HL-60 (cell line): Measurements from ENCODE around the gene GPR62.

ENCODE experiments used
- GABPA ChIP-seq: IDR thresholded peaks from 2 replicates; pipeline ENCODE4 v1.6.1; 2012; ENCODE audit warnings: low read depth
- POLR2AphosphoS5 ChIP-seq: IDR thresholded peaks from 2 replicates; pipeline ENCODE4 v1.6.1; 2012; ENCODE audit warnings: low read depth
- TF ChIP-seq, protein P1 (sequence below): IDR thresholded peaks from one replicate; pipeline ENCODE4 v1.5.1; 2011; ENCODE audit warnings: low read length, control low read depth, inconsistent platforms; ENCODE audit not compliant: insufficient read depth
- TF ChIP-seq, protein P2 (sequence below): IDR thresholded peaks from 2 replicates; pipeline ENCODE4 v1.6.1; 2012; ENCODE audit warnings: low read depth; ENCODE audit not compliant: insufficient replicate concordance

DNA sequence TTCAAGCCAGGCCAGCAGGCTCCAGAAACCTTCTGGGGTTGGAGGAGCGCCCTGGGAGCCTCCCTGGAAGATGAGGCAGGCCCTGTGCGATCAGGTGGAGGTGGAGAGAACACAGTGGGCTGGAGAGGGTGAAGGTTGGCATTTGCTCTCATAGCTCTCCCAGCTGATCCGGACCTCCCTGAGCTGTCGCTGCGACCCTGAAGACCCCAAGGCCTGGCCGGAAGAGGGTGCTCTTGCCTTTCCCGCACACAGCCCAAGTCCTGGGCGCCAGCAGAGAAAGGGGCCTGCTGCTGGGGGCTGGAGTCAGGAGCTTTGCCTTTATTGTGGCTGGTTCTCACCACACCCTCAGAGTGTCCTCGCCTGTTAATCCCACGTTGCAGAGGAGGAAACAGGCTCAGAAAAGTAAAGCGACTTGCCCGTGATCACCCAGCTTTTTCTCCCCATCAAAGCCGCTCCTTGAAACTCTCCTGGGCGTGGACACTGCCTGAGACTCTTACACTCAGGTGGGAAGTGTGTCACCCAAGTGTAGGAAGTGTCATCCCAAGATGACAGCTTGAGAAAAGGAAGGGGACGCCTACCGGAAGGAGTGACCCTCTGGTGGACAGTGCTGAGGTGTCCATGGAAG is 49.1 kb downstream of the GPR62 start:
- TF ChIP-seq, protein P1, sequence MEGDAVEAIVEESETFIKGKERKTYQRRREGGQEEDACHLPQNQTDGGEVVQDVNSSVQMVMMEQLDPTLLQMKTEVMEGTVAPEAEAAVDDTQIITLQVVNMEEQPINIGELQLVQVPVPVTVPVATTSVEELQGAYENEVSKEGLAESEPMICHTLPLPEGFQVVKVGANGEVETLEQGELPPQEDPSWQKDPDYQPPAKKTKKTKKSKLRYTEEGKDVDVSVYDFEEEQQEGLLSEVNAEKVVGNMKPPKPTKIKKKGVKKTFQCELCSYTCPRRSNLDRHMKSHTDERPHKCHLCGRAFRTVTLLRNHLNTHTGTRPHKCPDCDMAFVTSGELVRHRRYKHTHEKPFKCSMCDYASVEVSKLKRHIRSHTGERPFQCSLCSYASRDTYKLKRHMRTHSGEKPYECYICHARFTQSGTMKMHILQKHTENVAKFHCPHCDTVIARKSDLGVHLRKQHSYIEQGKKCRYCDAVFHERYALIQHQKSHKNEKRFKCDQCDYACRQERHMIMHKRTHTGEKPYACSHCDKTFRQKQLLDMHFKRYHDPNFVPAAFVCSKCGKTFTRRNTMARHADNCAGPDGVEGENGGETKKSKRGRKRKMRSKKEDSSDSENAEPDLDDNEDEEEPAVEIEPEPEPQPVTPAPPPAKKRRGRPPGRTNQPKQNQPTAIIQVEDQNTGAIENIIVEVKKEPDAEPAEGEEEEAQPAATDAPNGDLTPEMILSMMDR, result no peak
- TF ChIP-seq POLR2AphosphoS5 (no peak), GABPA (no peak)
- TF ChIP-seq, protein P2, sequence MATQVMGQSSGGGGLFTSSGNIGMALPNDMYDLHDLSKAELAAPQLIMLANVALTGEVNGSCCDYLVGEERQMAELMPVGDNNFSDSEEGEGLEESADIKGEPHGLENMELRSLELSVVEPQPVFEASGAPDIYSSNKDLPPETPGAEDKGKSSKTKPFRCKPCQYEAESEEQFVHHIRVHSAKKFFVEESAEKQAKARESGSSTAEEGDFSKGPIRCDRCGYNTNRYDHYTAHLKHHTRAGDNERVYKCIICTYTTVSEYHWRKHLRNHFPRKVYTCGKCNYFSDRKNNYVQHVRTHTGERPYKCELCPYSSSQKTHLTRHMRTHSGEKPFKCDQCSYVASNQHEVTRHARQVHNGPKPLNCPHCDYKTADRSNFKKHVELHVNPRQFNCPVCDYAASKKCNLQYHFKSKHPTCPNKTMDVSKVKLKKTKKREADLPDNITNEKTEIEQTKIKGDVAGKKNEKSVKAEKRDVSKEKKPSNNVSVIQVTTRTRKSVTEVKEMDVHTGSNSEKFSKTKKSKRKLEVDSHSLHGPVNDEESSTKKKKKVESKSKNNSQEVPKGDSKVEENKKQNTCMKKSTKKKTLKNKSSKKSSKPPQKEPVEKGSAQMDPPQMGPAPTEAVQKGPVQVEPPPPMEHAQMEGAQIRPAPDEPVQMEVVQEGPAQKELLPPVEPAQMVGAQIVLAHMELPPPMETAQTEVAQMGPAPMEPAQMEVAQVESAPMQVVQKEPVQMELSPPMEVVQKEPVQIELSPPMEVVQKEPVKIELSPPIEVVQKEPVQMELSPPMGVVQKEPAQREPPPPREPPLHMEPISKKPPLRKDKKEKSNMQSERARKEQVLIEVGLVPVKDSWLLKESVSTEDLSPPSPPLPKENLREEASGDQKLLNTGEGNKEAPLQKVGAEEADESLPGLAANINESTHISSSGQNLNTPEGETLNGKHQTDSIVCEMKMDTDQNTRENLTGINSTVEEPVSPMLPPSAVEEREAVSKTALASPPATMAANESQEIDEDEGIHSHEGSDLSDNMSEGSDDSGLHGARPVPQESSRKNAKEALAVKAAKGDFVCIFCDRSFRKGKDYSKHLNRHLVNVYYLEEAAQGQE, result no peak
